Testis (tissue), 3 donors: ENCODE measurements around the gene SLCO3A1. TPM values are rescaled to one million over a fixed set of nuclear protein-coding genes. Genes with fewer than 3 reads are reported as not detected.

Source experiments
- DNase-seq: peaks from one replicate; pipeline ENCODE4 v3.0.0-alpha.2; 2019
- H3K27ac ChIP-seq, 2 donors: fragments of 200-600 bp; sonication (generic); one replicate each; pipeline ENCODE4 v1.5.1; 2019
- H3K27me3 ChIP-seq: fragments of 200-600 bp; sonication (generic); one replicate; pipeline ENCODE4 v1.5.1; 2019
- H3K36me3 ChIP-seq: fragments of 200-600 bp; sonication (generic); one replicate; pipeline ENCODE4 v1.5.1; 2017; ENCODE audit warnings: low read depth; ENCODE audit errors: missing control alignments
- H3K4me1 ChIP-seq: fragments of 200-600 bp; sonication (generic); one replicate; pipeline ENCODE4 v1.5.1; 2019
- H3K4me3 ChIP-seq, 2 donors: fragments of 200-600 bp; sonication (generic); one replicate each; pipeline ENCODE4 v1.5.1; 2017 to 2019
- H3K9me3 ChIP-seq: fragments of 200-600 bp; sonication (generic); one replicate; pipeline ENCODE4 v1.5.1; 2017
- CTCF ChIP-seq, 3 experiments: fragments of 450-650 bp in 2 of 3; fragments of 200-600 bp in 1 of 3; sonication (generic) in 1 of 3; IDR thresholded peaks; one replicate each; pipeline ENCODE4 v1.5.1; 2016 to 2019; ENCODE audit warnings: antibody characterized with exemption in 3 of 3, mild to moderate bottlenecking in 2 of 3, moderate library complexity in 1 of 3
- POLR2A ChIP-seq: fragments of 450-650 bp; IDR thresholded peaks from one replicate; pipeline ENCODE4 v1.6.1; 2017; ENCODE audit warnings: antibody characterized with exemption, mild to moderate bottlenecking, moderate library complexity
- WGBS, 2 donors: methylation state at CpG; one replicate each; pipeline ENCODE4 v1.1.5; 2018; 5-methylcytosine and 5-hydroxymethylcytosine counted together
- intact Hi-C: fragments of 100-400 bp; cut with DNase I; formaldehyde crosslinking; loops from one replicate; pipeline ENCODE4 v1.15.1; 2023; ENCODE audit warnings: low total_unique reads
- polyA plus RNA-seq: library from polyadenylated mRNA; stranded (reverse); fragments of 350-450 nt; fragmentation: Illumina TruSeq; extraction: RNeasy Lipid Tissue Mini Kit (QIAGEN cat#74804); gene quantifications from one replicate; pipeline ENCODE4 v1.2.3, GENCODE V29; 2014; ENCODE audit warnings: low read depth, low replicate concordance; ENCODE audit not compliant: insufficient read depth
- total RNA-seq, 2 donors: library from RNA; depleted of rRNA; stranded (reverse); fragments of >200 nt; gene quantifications; one replicate each; pipeline ENCODE4 v1.2.3, GENCODE V29; 2016

Gene SLCO3A1
- total and polyA plus RNA-seq, 3 donors from 2014 or later, result 76.3 to 144 (median 77.2) TPM

- DNase-seq, result no peak
- Histone ChIP-seq H3K4me1 (peaks cover 10% of the 10 kb centered on the region), H3K4me3 (no peak overlapping the region), H3K36me3 (no peaks in the 10 kb centered on the region), H3K27ac (no peak overlapping the region), H3K27me3 (no peaks in the 10 kb centered on the region), H3K9me3 (no peaks in the 10 kb centered on the region)
- WGBS, 2 donors, result 61 to 63% methylated on average over 10 of the region's 10 CpGs
- intact Hi-C loops, result no loop called here
- TF ChIP-seq POLR2A, result no peak
- no peak for TF ChIP-seq CTCF (IDR thresholded peaks at IDR 0.05)
Observed at GRCh38 chr15:91922646-91923547, 69.4 kb downstream of the SLCO3A1 start.

- intact Hi-C loops, result no loop called here
- TF ChIP-seq POLR2A (no peak), CTCF (IDR thresholded peaks at IDR 0.05) (no peak)
- H3K9me3 ChIP-seq, result no peaks in the 10 kb centered on the region
- no peak for DNase-seq
- no peak overlapping the region for H3K4me3 ChIP-seq
- peaks cover 10% of the 10 kb centered on the region for H3K4me1 ChIP-seq
- no peak overlapping the region for H3K27ac ChIP-seq
- no peaks in the 10 kb centered on the region for H3K27me3 ChIP-seq
- H3K36me3 ChIP-seq, result no peaks in the 10 kb centered on the region
- 87 to 93% methylated on average over 7 of the region's 7 CpGs for WGBS, 2 donors
Observed at GRCh38 chr15:91924183-91924582, 70.7 kb downstream of the SLCO3A1 start.

GRCh38 chr15:91924837-91925495 lies 71.5 kb downstream of the SLCO3A1 start:
- TF ChIP-seq CTCF (IDR thresholded peaks at IDR 0.05), result no peak
- TF ChIP-seq POLR2A, result no peak
- no peaks in the 10 kb centered on the region for H3K9me3 ChIP-seq
- 76 to 77% methylated on average over 4 of the region's 4 CpGs for WGBS, 2 donors
- no peaks in the 10 kb centered on the region for H3K27me3 ChIP-seq
- intact Hi-C loops, result no loop called here
- no peaks in the 10 kb centered on the region for H3K36me3 ChIP-seq
- no peak for DNase-seq
- no peak overlapping the region for H3K27ac ChIP-seq
- peaks cover 10% of the 10 kb centered on the region for H3K4me1 ChIP-seq
- H3K4me3 ChIP-seq, result no peak overlapping the region

GRCh38 chr15:91925794-91926193 lies 72.3 kb downstream of the SLCO3A1 start:
- intact Hi-C loops, result no loop called here
- DNase-seq, result no peak
- peaks cover 10% of the 10 kb centered on the region for H3K4me1 ChIP-seq

More at GRCh38 chr15:91925794-91926193, 72.3 kb downstream of the SLCO3A1 start:
- WGBS, 2 donors, result 91 to 94% methylated on average over 3 of the region's 3 CpGs
- Histone ChIP-seq H3K36me3 (no peaks in the 10 kb centered on the region), H3K27me3 (no peaks in the 10 kb centered on the region), H3K27ac (no peak overlapping the region), H3K9me3 (no peaks in the 10 kb centered on the region), H3K4me3 (no peak overlapping the region)
- TF ChIP-seq POLR2A (no peak), CTCF (IDR thresholded peaks at IDR 0.05) (no peak)
